GM21381 (cell line): Measurements from ENCODE around the gene AK9.

ENCODE experiments used
- ATAC-seq: cut with Tn5 transposase; IDR thresholded peaks from one replicate; pipeline ENCODE4 v1.9.1; 2021; ENCODE audit warnings: mild to moderate bottlenecking, moderate library complexity; ENCODE audit not compliant: unreplicated experiment

The AK9 gene

GRCh38 chr6:109515781-109516409 lies 175.1 kb downstream of the AK9 start:
- ATAC-seq, result no peak

GRCh38 chr6:109514946-109515345 lies 176.1 kb downstream of the AK9 start:
- no peak for ATAC-seq

GRCh38 chr6:109513571-109514071 lies 177.4 kb downstream of the AK9 start:
- no peak for ATAC-seq

- no peak for ATAC-seq
Observed at GRCh38 chr6:109512271-109512817, 178.7 kb downstream of the AK9 start.

GRCh38 chr6:109511832-109512231 lies 179.2 kb downstream of the AK9 start:
- no peak for ATAC-seq

- no peak for ATAC-seq
Observed at GRCh38 chr6:109510358-109510757, 180.6 kb downstream of the AK9 start.

- no peak for ATAC-seq
Observed at GRCh38 chr6:109508166-109508860, 182.7 kb downstream of the AK9 start.

GRCh38 chr6:109507490-109508072 lies 183.4 kb downstream of the AK9 start:
- no peak for ATAC-seq

- no peak for ATAC-seq
Observed at GRCh38 chr6:109506841-109507240, 184.2 kb downstream of the AK9 start.

GRCh38 chr6:109506314-109506713 lies 184.7 kb downstream of the AK9 start:
- ATAC-seq, result no peak

- no peak for ATAC-seq
Observed at GRCh38 chr6:109503327-109504224, 187.4 kb downstream of the AK9 start.

GRCh38 chr6:109498936-109499335 lies 192.1 kb downstream of the AK9 start:
- ATAC-seq, result no peak

- ATAC-seq, result no peak
Observed at GRCh38 chr6:109498052-109498451, 192.9 kb downstream of the AK9 start.

- ATAC-seq, result no peak
Observed at GRCh38 chr6:109496036-109496772, 194.8 kb downstream of the AK9 start.

GRCh38 chr6:109493865-109494264 lies 197.1 kb downstream of the AK9 start:
- no peak for ATAC-seq

- no peak for ATAC-seq
Observed at GRCh38 chr6:109491207-109491938, 199.6 kb downstream of the AK9 start.

GRCh38 chr6:109490713-109491112 lies 200.3 kb downstream of the AK9 start:
- ATAC-seq, result no peak

GRCh38 chr6:109488001-109488400 lies 203.0 kb downstream of the AK9 start:
- ATAC-seq, result no peak

GRCh38 chr6:109486068-109486467 lies 204.9 kb downstream of the AK9 start:
- ATAC-seq, result no peak
